SU-DHL-6 (cell line): Measurements from ENCODE around the gene PDLIM5.

Experiments used
- CTCF ChIP-seq: fragments of 200-600 bp; sonication (generic); IDR thresholded peaks from one replicate; pipeline ENCODE4 v1.5.1; 2017; ENCODE audit warnings: antibody characterized with exemption, mild to moderate bottlenecking, low read length, moderate library complexity; ENCODE audit not compliant: insufficient read depth, poor library complexity, severe bottlenecking
- EZH2phosphoT487 ChIP-seq: fragments of 200-600 bp; sonication (generic), shearing (Covaris generic); conservative IDR thresholded peaks from 2 replicates; pipeline ENCODE4 v1.6.1; 2018; ENCODE audit warnings: mild to moderate bottlenecking, antibody characterized with exemption, low read length, moderate library complexity, mixed read lengths

- TF ChIP-seq CTCF (no peak), EZH2phosphoT487 (no peak)
Observed at GRCh38 chr4:94578195-94578594, 126.5 kb downstream of the PDLIM5 start.
